Left ventricle myocardium inferior (tissue), 1 donor: ENCODE measurements around the gene FRY. TPM values are rescaled to one million over a fixed set of nuclear protein-coding genes. Genes with fewer than 3 reads are reported as not detected.

Experiments used
- DNase-seq: peaks from one replicate; pipeline ENCODE4 v3.0.0-alpha.2; 2020
- H3K27ac ChIP-seq: fragments of 200-600 bp; replicated peaks from 2 replicates; pipeline ENCODE4 v1.8.0; 2021
- H3K27me3 ChIP-seq: fragments of 200-600 bp; 2 replicates; pipeline ENCODE4 v1.8.0; 2021; ENCODE audit warnings: low read depth
- H3K36me3 ChIP-seq: fragments of 200-600 bp; 2 replicates; pipeline ENCODE4 v1.8.0; 2021
- H3K4me1 ChIP-seq: fragments of 200-600 bp; 2 replicates; pipeline ENCODE4 v1.8.0; 2021
- H3K4me3 ChIP-seq: fragments of 200-600 bp; 2 replicates; pipeline ENCODE4 v1.8.0; 2021; ENCODE audit warnings: mild to moderate bottlenecking, moderate library complexity
- H3K9me3 ChIP-seq: fragments of 200-600 bp; replicated peaks from 2 replicates; pipeline ENCODE4 v1.8.0; 2021
- intact Hi-C: fragments of 100-400 bp; cut with micrococcal nuclease; formaldehyde crosslinking; loops from one replicate; pipeline ENCODE4 v1.11.0; 2022
- total RNA-seq: library from RNA; stranded (reverse); fragmentation: NEBNext Ultra II Directional; extraction: Animal tissue kit (Norgen Biotek cat#: 25700); gene quantifications from one replicate; pipeline ENCODE4 v1.2.1, GENCODE V29; 2021
- TF ChIP-seq, protein P1 (sequence below): fragments of 200-600 bp; IDR thresholded peaks from 2 replicates; pipeline ENCODE4 v1.8.0; 2021; ENCODE audit warnings: antibody characterized with exemption, mild to moderate bottlenecking, borderline replicate concordance
- donor health status: DM: no; HTN: yes; CAD: no; lungs with severe emphysema.

FRY gene
- total RNA-seq, 1 donor from 2014 or later: 167 TPM

DNA sequence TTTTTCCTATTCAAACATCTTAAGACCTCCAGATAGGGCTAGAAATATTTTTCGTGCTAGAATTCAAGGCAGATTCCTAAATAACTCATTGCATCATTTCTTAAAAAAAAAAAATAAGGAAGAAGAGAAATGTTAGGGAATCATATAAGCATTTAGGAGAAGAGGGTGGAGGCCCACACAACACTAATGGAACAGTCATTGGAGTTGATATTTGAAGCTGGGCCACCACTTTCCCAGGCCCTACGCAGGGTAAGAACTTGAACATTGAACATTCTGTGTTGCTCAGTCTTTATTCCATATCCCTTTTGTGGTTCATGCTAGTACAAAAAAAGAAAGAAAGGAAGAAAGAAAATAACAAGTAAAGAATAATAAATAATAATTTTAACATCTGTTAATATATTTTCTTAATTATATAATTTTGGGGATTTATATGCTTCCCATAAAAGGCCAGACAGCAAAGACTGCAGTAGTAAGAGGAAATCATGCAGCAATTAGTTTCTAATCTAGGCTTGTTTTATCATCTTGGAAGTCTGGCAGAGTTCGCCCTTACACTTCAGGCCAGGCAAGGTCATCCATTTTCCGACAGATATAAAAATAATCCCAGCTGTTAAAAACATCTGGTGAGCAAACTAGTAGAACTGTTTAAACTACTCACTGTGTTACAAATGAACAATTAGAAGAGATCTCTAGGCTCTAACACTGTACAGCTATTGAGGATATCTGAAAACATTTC is 127.7 kb downstream of the FRY start:
- Histone ChIP-seq H3K36me3 (peaks cover 6% of the 10 kb centered on the region), H3K9me3 (no peaks in the 10 kb centered on the region), H3K27ac (peak overlapping the region; percentile 84), H3K4me1 (peaks cover 59% of the 10 kb centered on the region), H3K4me3 (no peak overlapping the region), H3K27me3 (no peaks in the 10 kb centered on the region)
- TF ChIP-seq, protein P1, sequence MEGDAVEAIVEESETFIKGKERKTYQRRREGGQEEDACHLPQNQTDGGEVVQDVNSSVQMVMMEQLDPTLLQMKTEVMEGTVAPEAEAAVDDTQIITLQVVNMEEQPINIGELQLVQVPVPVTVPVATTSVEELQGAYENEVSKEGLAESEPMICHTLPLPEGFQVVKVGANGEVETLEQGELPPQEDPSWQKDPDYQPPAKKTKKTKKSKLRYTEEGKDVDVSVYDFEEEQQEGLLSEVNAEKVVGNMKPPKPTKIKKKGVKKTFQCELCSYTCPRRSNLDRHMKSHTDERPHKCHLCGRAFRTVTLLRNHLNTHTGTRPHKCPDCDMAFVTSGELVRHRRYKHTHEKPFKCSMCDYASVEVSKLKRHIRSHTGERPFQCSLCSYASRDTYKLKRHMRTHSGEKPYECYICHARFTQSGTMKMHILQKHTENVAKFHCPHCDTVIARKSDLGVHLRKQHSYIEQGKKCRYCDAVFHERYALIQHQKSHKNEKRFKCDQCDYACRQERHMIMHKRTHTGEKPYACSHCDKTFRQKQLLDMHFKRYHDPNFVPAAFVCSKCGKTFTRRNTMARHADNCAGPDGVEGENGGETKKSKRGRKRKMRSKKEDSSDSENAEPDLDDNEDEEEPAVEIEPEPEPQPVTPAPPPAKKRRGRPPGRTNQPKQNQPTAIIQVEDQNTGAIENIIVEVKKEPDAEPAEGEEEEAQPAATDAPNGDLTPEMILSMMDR: no peak
- no peak for DNase-seq
- intact Hi-C loops: no loop called here

DNA sequence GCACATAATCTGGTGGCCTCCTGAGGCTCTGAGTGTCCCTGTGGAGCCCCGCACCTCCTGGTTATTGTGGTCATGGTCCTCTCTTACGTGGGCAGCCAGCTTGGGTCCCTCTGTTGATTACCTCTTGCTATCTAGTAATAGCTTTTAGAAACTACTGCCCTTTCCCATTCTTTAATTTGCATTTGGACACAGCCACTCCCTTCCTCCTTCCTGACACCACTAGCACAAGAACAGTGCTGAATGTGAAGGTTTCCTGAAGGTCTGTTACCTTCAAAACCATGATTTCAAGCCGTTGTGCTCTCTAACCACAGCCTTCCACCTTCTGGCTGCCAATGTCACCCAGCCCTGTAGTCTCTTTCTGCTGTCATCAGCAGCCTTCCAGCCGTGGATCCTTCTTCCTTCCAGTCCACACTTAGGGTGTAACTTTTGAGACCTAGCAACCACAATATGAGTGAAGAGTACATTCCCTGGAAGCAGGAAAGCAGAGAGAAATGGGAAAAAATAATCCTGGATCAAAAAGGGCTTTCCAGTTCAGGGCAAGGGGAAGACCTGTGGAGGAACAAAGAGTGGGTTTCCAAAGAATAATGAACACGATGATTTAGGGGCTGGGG is 130.9 kb downstream of the FRY start:
- Histone ChIP-seq H3K27ac (peak overlapping the region; percentile 84), H3K36me3 (peaks cover 2% of the 10 kb centered on the region), H3K27me3 (no peaks in the 10 kb centered on the region), H3K9me3 (no peaks in the 10 kb centered on the region), H3K4me3 (no peak overlapping the region), H3K4me1 (peaks cover 90% of the 10 kb centered on the region)
- DNase-seq: no peak
- intact Hi-C loops: no loop called here
- TF ChIP-seq, protein P1: no peak

DNA sequence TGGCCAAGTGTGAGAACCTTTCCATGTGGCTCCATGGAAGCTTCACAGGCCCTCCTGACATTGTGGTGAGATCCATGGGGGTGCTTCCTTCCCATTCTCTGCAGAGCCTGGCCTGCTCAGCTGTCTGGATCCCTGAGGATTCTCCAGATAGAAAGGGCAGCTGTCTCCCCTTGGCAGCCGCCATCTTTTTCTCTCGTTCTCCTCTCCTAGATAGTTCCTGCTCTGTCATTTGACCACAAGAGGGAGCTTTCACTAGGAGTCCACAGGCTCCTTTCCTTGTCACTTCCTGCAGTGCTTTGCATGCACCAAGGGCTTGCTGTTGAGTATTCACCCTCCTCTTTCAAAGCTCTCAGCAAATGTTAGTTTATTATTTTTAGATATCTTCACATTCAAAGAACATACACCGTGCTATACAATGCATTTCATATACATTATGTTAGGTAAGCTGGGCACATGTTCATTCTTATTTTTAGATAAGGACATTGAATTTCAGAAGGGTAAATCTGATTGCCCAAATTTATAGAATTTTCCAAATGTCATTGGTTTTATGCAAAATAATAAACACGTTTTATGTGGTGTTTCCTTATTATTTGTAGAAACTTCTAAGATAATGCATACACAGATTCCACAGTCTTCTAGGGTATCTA is 133.2 kb downstream of the FRY start:
- no peak overlapping the region for H3K4me3 ChIP-seq
- intact Hi-C loops: no loop called here
- peaks cover 95% of the 10 kb centered on the region for H3K4me1 ChIP-seq
- DNase-seq: no peak
- no peaks in the 10 kb centered on the region for H3K9me3 ChIP-seq
- TF ChIP-seq, protein P1: peak; percentile 56
- H3K36me3 ChIP-seq: no peaks in the 10 kb centered on the region
- H3K27ac ChIP-seq: peak overlapping the region; percentile 84
- H3K27me3 ChIP-seq: no peaks in the 10 kb centered on the region

DNA sequence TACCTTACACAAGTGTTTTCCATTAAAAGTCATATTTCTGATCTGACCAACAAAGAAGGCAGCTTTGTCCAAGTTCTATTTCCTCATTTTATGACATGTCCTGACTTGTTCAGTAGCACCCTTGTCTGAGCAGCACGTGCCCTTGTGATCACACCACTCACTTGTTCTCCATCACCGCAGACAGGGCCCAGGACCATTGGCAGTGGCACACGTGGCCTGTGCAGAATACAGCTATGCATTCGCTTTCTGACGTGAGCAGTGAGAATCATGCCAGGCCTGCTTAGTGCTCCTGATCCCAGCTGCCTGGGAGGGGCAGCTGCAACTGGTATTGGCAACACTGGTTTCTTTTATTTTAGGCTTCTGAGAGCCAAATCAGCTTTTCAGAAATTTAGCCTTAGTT is 134.2 kb downstream of the FRY start:
- TF ChIP-seq, protein P1: no peak
- intact Hi-C loops: no loop called here
- Histone ChIP-seq H3K9me3 (no peaks in the 10 kb centered on the region), H3K27me3 (no peaks in the 10 kb centered on the region), H3K4me3 (no peak overlapping the region), H3K4me1 (peaks cover 93% of the 10 kb centered on the region), H3K36me3 (no peaks in the 10 kb centered on the region), H3K27ac (peak overlapping the region; percentile 84)
- peak; percentile 74 for DNase-seq

DNA sequence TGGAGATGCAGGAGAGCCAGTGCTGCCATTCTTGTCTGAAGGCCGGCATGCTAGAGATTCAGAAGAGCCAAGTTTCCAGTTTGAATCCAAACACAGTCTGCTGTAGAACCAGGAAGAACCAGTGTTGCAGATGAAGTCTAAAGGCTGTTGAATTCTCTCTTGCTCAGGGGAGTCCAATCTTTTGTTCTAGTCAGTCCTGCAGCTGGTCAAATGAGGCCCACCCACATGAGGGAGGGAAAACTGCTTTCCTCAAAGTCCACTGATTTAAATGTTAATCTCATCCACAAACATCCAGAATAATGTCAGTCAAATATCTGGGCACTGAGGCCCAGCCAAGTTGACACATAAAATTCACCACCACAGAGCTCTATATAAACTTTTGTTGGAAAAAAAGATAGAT is 136.6 kb downstream of the FRY start:
- Histone ChIP-seq H3K27ac (peak overlapping the region; percentile 84), H3K27me3 (no peaks in the 10 kb centered on the region), H3K4me1 (peaks cover 72% of the 10 kb centered on the region), H3K9me3 (no peaks in the 10 kb centered on the region), H3K4me3 (no peak overlapping the region), H3K36me3 (peaks cover 19% of the 10 kb centered on the region)
- TF ChIP-seq, protein P1: no peak
- intact Hi-C loops: no loop called here
- DNase-seq: no peak
